Osteoblast (primary cell): Measurements from ENCODE around the gene FBF1. TPM values are rescaled to one million over a fixed set of nuclear protein-coding genes. Genes with fewer than 3 reads are reported as not detected.
A peak's percentile ranks its signal among the peaks of the same experiment; 100 is the strongest.

Experiments used
- DNase-seq: peaks from one replicate; pipeline ENCODE4 v3.0.0; 2011; ENCODE audit warnings: low spot score, mixed read lengths; ENCODE audit not compliant: insufficient read length; ENCODE audit errors: missing footprints
- H2AFZ ChIP-seq: 2 replicates; pipeline ENCODE4 v1.6.0; 2011; ENCODE audit warnings: mild to moderate bottlenecking, low read length
- H3K27ac ChIP-seq: 2 replicates; pipeline ENCODE4 v1.5.1; 2011; ENCODE audit warnings: mild to moderate bottlenecking, low read depth, low read length, moderate library complexity
- H3K27me3 ChIP-seq: 2 replicates; pipeline ENCODE4 v1.6.0; 2012; ENCODE audit warnings: mild to moderate bottlenecking, control low read depth, inconsistent platforms, low read length, moderate library complexity; ENCODE audit not compliant: insufficient read depth
- H3K36me3 ChIP-seq: 2 replicates; pipeline ENCODE4 v1.5.1; 2011; ENCODE audit warnings: mild to moderate bottlenecking, low read length, control low read depth, moderate library complexity; ENCODE audit not compliant: insufficient read depth
- H3K4me1 ChIP-seq: 2 replicates; pipeline ENCODE4 v1.5.1; 2011; ENCODE audit warnings: mild to moderate bottlenecking, low read length, control low read depth, moderate library complexity; ENCODE audit not compliant: insufficient read depth
- H3K4me2 ChIP-seq: 2 replicates; pipeline ENCODE4 v1.6.0; 2011; ENCODE audit warnings: mild to moderate bottlenecking, low read length; ENCODE audit not compliant: insufficient read depth
- H3K4me3 ChIP-seq: fragments of 200-600 bp; sonication (generic); 3 replicates; pipeline ENCODE4 v1.5.1; 2012; ENCODE audit warnings: mild to moderate bottlenecking, low read length, inconsistent platforms; ENCODE audit not compliant: insufficient read depth
- H3K79me2 ChIP-seq: 2 replicates; pipeline ENCODE4 v1.6.0; 2012; ENCODE audit warnings: mild to moderate bottlenecking, low read length, control low read depth, inconsistent platforms; ENCODE audit not compliant: insufficient read depth
- H3K9me3 ChIP-seq: 2 replicates; pipeline ENCODE4 v1.5.1; 2011; ENCODE audit warnings: low read depth, low read length, control low read depth
- H4K20me1 ChIP-seq: 2 replicates; pipeline ENCODE4 v1.6.0; 2012; ENCODE audit warnings: mild to moderate bottlenecking, low read length, control low read depth; ENCODE audit not compliant: insufficient read depth
- total RNA-seq: library from RNA; depleted of rRNA; stranded (reverse); fragments of >200 nt; gene quantifications from 2 replicates; pipeline ENCODE4 v1.2.3, GENCODE V29; 2012
- TF ChIP-seq, protein P1 (sequence below): IDR thresholded peaks from 2 replicates; pipeline ENCODE4 v1.5.1; 2011; ENCODE audit warnings: mild to moderate bottlenecking, low read depth, low read length, moderate library complexity; ENCODE audit errors: extremely low read depth

Gene FBF1
- total RNA-seq, 1 donor = 14.1 TPM

DNA sequence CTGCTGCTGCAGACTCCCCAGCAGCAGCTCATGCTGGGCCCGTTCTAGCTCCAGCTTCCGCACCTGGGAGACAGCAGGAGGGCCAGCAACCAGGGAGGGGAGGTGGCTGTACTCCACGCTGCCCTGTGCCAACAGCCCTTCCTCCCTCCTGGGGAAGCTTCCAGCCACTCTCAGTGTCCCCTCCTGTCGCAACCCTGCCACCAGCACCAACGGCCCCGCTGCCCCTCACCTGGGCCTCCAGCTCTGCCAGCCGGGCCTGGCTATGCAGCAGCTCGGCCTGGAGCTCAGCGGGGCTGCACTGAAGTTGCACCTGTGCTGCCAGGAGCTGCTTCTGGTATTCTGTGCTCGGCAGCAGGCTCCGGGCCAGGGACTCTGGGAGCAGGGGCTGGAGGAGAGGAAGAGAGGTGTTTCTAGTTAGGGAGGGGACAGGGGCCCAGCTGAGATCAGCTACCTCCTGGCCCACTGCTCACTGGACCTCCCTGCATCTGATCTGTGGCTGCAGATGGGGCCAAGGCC, 20.7 kb downstream of the FBF1 start:
- no peak overlapping the region for H3K27ac ChIP-seq
- H3K4me3 ChIP-seq = no peak overlapping the region
- no peak overlapping the region for H2AFZ ChIP-seq
- peaks cover under 1% of the 10 kb centered on the region for H3K36me3 ChIP-seq
- no peaks in the 10 kb centered on the region for H3K9me3 ChIP-seq
- H3K4me1 ChIP-seq = no peaks in the 10 kb centered on the region
- no peaks in the 10 kb centered on the region for H4K20me1 ChIP-seq
- no peaks in the 10 kb centered on the region for H3K79me2 ChIP-seq
- peak; percentile 30 for DNase-seq
- H3K27me3 ChIP-seq = no peaks in the 10 kb centered on the region
- no peak overlapping the region for H3K4me2 ChIP-seq
- TF ChIP-seq, protein P1, sequence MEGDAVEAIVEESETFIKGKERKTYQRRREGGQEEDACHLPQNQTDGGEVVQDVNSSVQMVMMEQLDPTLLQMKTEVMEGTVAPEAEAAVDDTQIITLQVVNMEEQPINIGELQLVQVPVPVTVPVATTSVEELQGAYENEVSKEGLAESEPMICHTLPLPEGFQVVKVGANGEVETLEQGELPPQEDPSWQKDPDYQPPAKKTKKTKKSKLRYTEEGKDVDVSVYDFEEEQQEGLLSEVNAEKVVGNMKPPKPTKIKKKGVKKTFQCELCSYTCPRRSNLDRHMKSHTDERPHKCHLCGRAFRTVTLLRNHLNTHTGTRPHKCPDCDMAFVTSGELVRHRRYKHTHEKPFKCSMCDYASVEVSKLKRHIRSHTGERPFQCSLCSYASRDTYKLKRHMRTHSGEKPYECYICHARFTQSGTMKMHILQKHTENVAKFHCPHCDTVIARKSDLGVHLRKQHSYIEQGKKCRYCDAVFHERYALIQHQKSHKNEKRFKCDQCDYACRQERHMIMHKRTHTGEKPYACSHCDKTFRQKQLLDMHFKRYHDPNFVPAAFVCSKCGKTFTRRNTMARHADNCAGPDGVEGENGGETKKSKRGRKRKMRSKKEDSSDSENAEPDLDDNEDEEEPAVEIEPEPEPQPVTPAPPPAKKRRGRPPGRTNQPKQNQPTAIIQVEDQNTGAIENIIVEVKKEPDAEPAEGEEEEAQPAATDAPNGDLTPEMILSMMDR = no peak

DNA sequence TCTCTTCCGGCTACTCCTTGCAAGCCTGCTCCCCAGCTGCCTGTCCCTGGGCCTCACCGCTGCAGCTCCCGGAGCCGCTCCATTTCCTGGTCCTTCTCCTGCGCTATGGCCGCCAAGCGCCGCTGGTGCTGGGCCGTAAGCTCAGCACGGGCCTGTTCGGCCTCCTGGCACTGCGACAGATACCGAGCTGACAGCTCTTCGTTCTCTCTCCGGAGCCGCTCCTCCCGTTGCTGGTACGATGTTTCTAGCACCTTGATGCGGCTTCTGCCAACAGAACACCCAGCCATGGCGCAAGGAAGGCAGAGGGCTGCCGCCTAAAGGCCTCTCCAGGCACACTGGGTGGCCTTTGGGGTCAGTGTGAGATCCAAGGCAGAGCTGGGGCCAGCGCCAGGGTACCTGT, 21.2 kb downstream of the FBF1 start:
- no peaks in the 10 kb centered on the region for H3K36me3 ChIP-seq
- no peak overlapping the region for H3K4me3 ChIP-seq
- no peaks in the 10 kb centered on the region for H3K27me3 ChIP-seq
- no peaks in the 10 kb centered on the region for H3K9me3 ChIP-seq
- H3K4me2 ChIP-seq = no peak overlapping the region
- no peak for DNase-seq
- H3K4me1 ChIP-seq = no peaks in the 10 kb centered on the region
- no peaks in the 10 kb centered on the region for H4K20me1 ChIP-seq
- TF ChIP-seq, protein P1 = no peak
- no peaks in the 10 kb centered on the region for H3K79me2 ChIP-seq
- H3K27ac ChIP-seq = no peak overlapping the region
- no peak overlapping the region for H2AFZ ChIP-seq

DNA sequence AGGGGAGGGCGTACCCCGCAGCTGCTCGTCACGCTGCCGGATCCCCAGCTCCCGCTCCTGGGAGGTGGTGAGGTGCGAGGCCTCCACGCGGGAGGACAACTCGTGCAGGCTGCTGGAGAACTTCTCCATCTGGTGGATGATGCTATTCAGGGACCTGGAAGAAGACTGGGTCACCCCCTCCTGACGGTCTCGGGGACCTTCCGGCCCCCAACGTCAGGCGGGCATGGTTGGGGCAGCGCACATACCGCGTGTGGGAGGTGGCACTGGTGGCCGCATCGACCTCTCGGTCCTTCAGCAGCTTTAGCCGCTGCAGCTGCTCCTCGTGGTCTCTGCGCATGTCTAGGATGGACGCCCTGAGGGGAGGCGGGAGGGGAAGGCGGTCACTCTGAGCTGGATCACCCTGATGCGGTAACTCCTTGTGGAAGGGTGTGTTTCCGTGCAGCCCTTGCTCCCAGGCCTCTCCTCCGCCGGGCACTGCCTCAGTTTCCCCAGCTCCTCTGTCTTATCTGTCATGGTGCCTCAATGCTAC, 22.9 kb downstream of the FBF1 start:
- Histone ChIP-seq H3K4me3 (no peak overlapping the region), H4K20me1 (no peaks in the 10 kb centered on the region), H3K27me3 (no peaks in the 10 kb centered on the region), H3K27ac (no peak overlapping the region), H3K4me2 (no peak overlapping the region), H2AFZ (no peak overlapping the region), H3K9me3 (no peaks in the 10 kb centered on the region), H3K79me2 (no peaks in the 10 kb centered on the region), H3K4me1 (no peaks in the 10 kb centered on the region), H3K36me3 (no peaks in the 10 kb centered on the region)
- DNase-seq = peak; percentile 34
- TF ChIP-seq, protein P1 = no peak

DNA sequence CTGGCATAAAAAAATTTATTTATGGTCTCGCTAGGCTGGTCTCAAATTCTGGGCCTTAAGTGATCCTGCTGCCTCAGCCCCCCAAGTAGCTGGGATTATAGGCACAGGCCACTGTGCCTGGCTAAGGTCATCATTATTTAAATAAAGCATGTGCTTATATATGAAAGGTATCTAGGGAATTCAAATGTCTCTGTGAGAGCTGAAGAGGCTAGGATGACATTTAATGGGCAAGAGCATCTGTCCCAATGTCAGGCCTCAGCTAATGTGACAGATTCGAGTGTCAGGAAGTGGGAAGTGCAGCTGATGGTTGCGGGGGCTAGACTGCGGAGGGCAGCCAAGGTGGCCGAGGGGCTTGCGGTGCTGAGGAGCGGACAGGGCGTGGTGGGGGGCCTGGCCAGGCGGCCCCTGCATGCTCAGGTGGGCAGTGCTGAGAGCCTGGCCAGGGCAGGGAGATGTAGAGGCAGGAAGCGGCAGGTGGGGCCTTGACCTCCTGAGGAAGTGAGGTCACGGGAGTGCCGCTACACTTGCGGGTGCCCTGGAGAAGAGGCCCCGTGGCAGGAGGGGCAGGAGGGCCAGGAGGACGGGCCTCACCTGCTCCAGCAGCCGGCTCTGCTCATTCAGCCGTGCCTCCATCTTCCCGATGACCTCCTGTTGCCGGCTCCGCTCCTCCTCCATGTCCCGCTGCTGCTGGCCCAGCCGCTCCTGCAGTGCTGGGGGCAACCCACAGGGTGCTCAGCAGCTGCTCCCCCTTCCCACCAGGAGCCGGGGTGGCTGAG, 23.5 kb downstream of the FBF1 start:
- no peaks in the 10 kb centered on the region for H3K9me3 ChIP-seq
- H3K4me1 ChIP-seq = no peaks in the 10 kb centered on the region
- H3K36me3 ChIP-seq = peaks cover 4% of the 10 kb centered on the region
- H2AFZ ChIP-seq = no peak overlapping the region
- no peaks in the 10 kb centered on the region for H4K20me1 ChIP-seq
- TF ChIP-seq, protein P1 = no peak
- H3K79me2 ChIP-seq = no peaks in the 10 kb centered on the region
- H3K4me2 ChIP-seq = no peak overlapping the region
- peak; percentile 47 for DNase-seq
- no peak overlapping the region for H3K27ac ChIP-seq
- H3K4me3 ChIP-seq = no peak overlapping the region
- no peaks in the 10 kb centered on the region for H3K27me3 ChIP-seq
